Vagina (tissue), 2 donors: ENCODE measurements around the gene PMEPA1. TPM values are rescaled to one million over a fixed set of nuclear protein-coding genes. Genes with fewer than 3 reads are reported as not detected.

ENCODE experiments used
- DNase-seq, 2 donors: peaks; one replicate each; pipeline ENCODE4 v3.0.0-alpha.2; 2017; ENCODE audit errors: extremely low spot score in 2 of 2
- H3K27ac ChIP-seq: fragments of 200-600 bp; sonication (generic); one replicate; pipeline ENCODE4 v1.5.1; 2019
- H3K27me3 ChIP-seq: fragments of 200-600 bp; sonication (generic); one replicate; pipeline ENCODE4 v1.5.1; 2019
- H3K36me3 ChIP-seq, 2 donors: fragments of 200-600 bp; sonication (generic); one replicate each; pipeline ENCODE4 v1.5.1; 2017 to 2019
- H3K4me1 ChIP-seq: fragments of 200-600 bp; sonication (generic); one replicate; pipeline ENCODE4 v1.5.1; 2019
- H3K4me3 ChIP-seq, 2 donors: fragments of 200-600 bp; sonication (generic); 1 replicate in 1 of 2; 2 replicates in 1 of 2; pipeline ENCODE4 v1.5.1; 2016 to 2019
- H3K9me3 ChIP-seq: fragments of 200-600 bp; sonication (generic); one replicate; pipeline ENCODE4 v1.5.1; 2019
- POLR2A ChIP-seq, 2 donors: fragments of 450-650 bp; IDR thresholded peaks; one replicate each; pipeline ENCODE4 v1.6.1; 2017; ENCODE audit warnings: antibody characterized with exemption in 2 of 2, mild to moderate bottlenecking in 2 of 2, moderate library complexity in 2 of 2
- POLR2AphosphoS5 ChIP-seq, 2 donors: sonication (generic); formaldehyde crosslinking; IDR thresholded peaks; one replicate each; pipeline ENCODE4 v1.9.0; 2017; ENCODE audit warnings: antibody characterized with exemption in 2 of 2, mild to moderate bottlenecking in 2 of 2, low read depth in 1 of 2; ENCODE audit not compliant: insufficient read depth in 1 of 2
- intact Hi-C: fragments of 100-400 bp; cut with DNase I; formaldehyde crosslinking; loops from one replicate; pipeline ENCODE4 v1.15.1; 2023
- total RNA-seq: library from RNA; depleted of rRNA; stranded (reverse); fragments of >200 nt; gene quantifications from one replicate; pipeline ENCODE4 v1.2.3, GENCODE V29; 2016
- TF ChIP-seq, protein P1 (sequence below), 3 experiments: fragments of 450-650 bp in 2 of 3; fragments of 200-600 bp in 1 of 3; sonication (generic) in 1 of 3; IDR thresholded peaks; one replicate each; pipeline ENCODE4 v1.5.1; 2017 to 2019; ENCODE audit warnings: antibody characterized with exemption in 3 of 3, mild to moderate bottlenecking in 2 of 3, moderate library complexity in 2 of 3

Gene PMEPA1
- total RNA-seq, 1 donor from 2014 or later, result 11.3 TPM

DNA sequence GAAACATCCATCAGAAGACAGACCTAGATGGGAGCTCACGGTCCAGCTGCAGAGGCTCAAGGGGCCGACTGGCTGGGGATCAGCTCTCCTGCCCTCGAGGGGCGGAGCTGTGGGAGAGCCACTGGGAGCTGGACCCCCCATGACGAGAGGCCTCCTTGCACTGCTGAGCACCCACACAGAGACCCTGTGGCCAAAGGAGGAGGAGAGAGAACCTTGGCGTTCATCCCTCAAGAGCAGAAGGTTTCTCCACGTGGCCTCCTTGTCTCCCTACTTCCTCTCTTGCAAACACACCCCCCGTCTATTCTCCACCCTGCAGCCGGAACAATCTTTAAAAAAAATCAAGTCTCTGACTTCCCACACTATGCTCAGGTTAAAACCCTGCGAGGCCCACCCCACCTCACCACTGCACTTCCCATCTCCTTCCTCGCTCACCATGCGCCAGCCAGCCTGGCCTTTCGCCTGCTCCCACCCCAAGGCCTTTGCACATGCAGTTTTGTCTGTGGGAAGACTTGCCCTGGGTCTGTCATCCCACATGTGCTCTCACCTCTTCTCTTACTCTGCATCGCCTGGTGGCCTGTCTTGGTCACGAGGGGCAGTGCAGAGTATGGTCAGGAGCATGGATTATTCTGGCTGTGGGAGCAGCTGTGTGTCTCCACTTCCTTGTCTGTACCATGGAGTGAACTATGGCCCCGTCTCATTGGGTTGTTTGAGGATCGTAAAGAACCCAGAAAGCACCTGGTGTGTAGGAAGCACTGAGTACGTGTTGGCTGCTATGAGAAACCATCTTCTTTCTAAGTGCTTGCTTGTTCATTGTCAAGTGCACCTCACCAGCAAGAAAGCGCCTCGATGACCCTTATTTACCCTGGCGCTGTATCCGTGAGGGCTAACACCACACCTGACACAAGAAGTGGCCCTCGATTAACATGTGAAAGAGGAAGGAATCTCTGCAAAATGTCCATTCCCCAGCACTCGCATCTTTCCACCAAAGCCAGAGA is 32.9 kb downstream of the PMEPA1 start:
- H3K9me3 ChIP-seq, result no peaks in the 10 kb centered on the region
- no peak overlapping the region for H3K27ac ChIP-seq
- no peaks in the 10 kb centered on the region for H3K27me3 ChIP-seq
- peaks cover 93% of the 10 kb centered on the region for H3K4me1 ChIP-seq
- DNase-seq, result no peak
- no peaks in the 10 kb centered on the region for H3K36me3 ChIP-seq
- intact Hi-C loops, result no loop called here
- TF ChIP-seq POLR2A (IDR thresholded peaks at IDR 0.05), result no peak
- H3K4me3 ChIP-seq, result no peak overlapping the region

DNA sequence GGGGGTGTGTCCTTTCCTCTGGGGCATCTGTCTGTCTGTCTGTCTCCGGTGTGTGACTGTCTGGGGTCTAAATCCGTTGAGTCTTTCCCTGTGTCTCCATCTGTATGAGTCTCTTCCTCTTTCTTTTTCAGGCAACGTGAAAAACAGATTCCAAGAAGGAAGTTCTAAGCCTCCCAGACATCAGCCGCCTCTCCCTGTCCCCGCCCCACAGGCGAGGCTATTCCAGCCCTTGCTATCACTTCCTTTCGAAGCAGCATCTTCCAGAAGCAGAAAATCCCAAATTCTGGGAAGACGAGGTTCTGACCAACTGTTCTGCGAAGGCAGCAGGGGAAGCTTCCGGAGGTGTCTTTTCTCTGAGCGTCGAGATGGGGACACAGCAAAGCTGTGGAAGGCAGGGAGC is 34.0 kb downstream of the PMEPA1 start:
- Histone ChIP-seq H3K4me3 (no peak overlapping the region), H3K9me3 (no peaks in the 10 kb centered on the region), H3K27ac (peak overlapping the region; percentile 31), H3K4me1 (peaks cover 93% of the 10 kb centered on the region), H3K27me3 (no peaks in the 10 kb centered on the region), H3K36me3 (no peaks in the 10 kb centered on the region)
- DNase-seq, result no peak
- intact Hi-C loops, result no loop called here
- TF ChIP-seq, protein P1, sequence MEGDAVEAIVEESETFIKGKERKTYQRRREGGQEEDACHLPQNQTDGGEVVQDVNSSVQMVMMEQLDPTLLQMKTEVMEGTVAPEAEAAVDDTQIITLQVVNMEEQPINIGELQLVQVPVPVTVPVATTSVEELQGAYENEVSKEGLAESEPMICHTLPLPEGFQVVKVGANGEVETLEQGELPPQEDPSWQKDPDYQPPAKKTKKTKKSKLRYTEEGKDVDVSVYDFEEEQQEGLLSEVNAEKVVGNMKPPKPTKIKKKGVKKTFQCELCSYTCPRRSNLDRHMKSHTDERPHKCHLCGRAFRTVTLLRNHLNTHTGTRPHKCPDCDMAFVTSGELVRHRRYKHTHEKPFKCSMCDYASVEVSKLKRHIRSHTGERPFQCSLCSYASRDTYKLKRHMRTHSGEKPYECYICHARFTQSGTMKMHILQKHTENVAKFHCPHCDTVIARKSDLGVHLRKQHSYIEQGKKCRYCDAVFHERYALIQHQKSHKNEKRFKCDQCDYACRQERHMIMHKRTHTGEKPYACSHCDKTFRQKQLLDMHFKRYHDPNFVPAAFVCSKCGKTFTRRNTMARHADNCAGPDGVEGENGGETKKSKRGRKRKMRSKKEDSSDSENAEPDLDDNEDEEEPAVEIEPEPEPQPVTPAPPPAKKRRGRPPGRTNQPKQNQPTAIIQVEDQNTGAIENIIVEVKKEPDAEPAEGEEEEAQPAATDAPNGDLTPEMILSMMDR (IDR thresholded peaks at IDR 0.05), result no peak
- TF ChIP-seq POLR2A (IDR thresholded peaks at IDR 0.05) (no peak), POLR2AphosphoS5 (IDR thresholded peaks at IDR 0.05; ENCODE audit: insufficient read depth in 1 of 2, low read depth in 1 of 2) (no peak)

DNA sequence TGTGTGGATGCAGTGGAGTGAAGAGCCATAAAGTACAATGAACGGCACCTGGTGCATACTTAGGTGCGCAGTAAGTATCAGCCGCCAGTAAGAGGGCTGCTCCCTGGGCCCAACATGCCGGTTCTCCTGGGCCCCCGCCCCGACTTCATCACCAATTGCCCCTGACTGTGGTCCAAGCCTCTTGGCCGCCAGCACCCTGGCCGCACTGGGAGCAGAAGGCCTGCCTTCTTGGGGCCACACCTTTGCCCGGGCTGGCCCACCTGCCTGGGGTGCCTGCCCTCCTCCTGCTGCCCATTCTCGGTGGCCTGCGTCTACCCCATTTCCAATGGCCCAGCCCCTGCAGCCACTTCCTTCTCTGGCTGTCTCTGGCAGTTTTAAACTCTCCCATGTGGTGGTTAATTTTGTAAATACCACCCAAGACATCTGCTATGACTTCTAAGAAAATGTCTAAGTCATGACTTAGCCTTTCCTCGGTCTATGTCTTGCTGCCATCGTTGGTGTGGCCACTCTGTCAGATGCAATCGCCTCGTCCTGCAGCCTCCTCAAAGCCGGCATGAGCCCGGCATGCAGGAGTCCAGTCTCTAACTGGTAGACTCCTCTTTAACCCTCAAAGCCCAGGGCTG is 36.8 kb downstream of the PMEPA1 start:
- TF ChIP-seq POLR2AphosphoS5 (IDR thresholded peaks at IDR 0.05; ENCODE audit: insufficient read depth in 1 of 2, low read depth in 1 of 2) (no peak), POLR2A (IDR thresholded peaks at IDR 0.05) (no peak)
- TF ChIP-seq, protein P1 (IDR thresholded peaks at IDR 0.05), result no peak
- no peak for DNase-seq
- intact Hi-C loops, result no loop called here
- Histone ChIP-seq H3K27me3 (no peaks in the 10 kb centered on the region), H3K4me3 (no peak overlapping the region), H3K27ac (no peak overlapping the region), H3K4me1 (peaks cover 88% of the 10 kb centered on the region), H3K36me3 (no peaks in the 10 kb centered on the region), H3K9me3 (no peaks in the 10 kb centered on the region)

DNA sequence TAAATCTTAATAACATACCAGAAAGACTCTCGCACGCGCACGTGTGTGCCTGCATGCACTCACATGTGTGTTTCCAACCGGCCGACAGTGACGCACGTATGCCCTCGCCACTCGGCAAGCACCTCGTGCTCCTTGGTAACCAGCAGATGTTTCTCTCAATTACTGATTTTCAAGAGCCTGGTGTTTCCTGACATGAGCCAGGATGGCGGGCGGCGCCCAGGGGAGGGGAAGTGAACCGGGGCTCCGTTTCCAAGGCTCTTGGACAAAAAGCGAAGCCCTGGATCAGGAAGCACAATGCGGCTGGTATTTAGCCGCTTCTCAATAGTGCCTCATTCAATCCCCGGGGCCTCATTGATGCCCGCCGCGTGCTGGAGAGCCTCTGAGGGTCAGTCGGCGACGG is 37.7 kb downstream of the PMEPA1 start:
- intact Hi-C loops, result no loop called here
- no peaks in the 10 kb centered on the region for H3K27me3 ChIP-seq
- H3K4me3 ChIP-seq, result no peak overlapping the region
- no peaks in the 10 kb centered on the region for H3K36me3 ChIP-seq
- H3K4me1 ChIP-seq, result peaks cover 88% of the 10 kb centered on the region
- DNase-seq, result no peak
- peak overlapping the region; percentile 19 for H3K27ac ChIP-seq
- no peaks in the 10 kb centered on the region for H3K9me3 ChIP-seq
- no peak for TF ChIP-seq POLR2A (IDR thresholded peaks at IDR 0.05)
- peak in 1 of 2 donors; percentile 54 for TF ChIP-seq POLR2AphosphoS5 (IDR thresholded peaks at IDR 0.05; ENCODE audit: insufficient read depth in 1 of 2, low read depth in 1 of 2)

DNA sequence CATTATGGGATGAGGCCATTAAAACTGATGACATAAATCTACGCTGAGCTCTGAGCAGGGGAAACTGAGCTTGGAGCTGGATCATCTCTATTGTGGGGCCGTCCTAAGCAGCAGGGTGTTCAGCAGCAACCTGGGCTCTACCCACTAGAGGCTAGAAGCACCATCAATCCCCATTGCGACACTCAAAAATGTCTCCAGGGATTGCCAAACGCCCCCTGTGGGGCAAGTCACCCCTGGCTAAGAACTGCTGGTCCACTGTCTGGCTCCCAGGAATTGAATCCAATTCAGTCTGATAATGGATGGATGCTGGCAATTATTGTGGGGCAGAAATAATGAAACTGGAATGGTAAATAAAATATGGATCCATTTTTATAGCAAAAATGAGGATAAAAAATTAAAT is 38.2 kb downstream of the PMEPA1 start:
- Histone ChIP-seq H3K27ac (no peak overlapping the region), H3K9me3 (no peaks in the 10 kb centered on the region), H3K27me3 (no peaks in the 10 kb centered on the region), H3K4me3 (no peak overlapping the region), H3K36me3 (no peaks in the 10 kb centered on the region), H3K4me1 (peaks cover 85% of the 10 kb centered on the region)
- no peak for DNase-seq
- TF ChIP-seq, protein P1 (IDR thresholded peaks at IDR 0.05), result no peak
- TF ChIP-seq POLR2AphosphoS5 (IDR thresholded peaks at IDR 0.05; ENCODE audit: insufficient read depth in 1 of 2, low read depth in 1 of 2) (no peak), POLR2A (IDR thresholded peaks at IDR 0.05) (no peak)
- intact Hi-C loops, result no loop called here

DNA sequence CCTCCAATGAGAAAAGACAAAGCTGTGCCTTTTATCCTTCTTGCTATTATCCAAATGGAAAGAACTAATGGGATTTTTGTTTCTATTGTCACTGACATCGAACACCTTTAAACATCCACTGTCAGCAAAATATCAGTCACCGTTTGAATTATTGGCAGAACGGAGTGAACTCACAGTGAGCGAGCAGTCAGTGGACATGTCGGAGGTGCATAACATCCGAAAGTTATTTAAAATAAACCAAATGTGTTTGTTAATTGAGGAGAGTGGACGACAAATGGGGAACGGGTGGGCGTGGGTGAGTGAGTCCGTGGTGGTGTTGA is 38.8 kb downstream of the PMEPA1 start:
- Histone ChIP-seq H3K27me3 (no peaks in the 10 kb centered on the region), H3K4me3 (no peak overlapping the region), H3K36me3 (no peaks in the 10 kb centered on the region), H3K9me3 (no peaks in the 10 kb centered on the region), H3K27ac (no peak overlapping the region), H3K4me1 (peaks cover 78% of the 10 kb centered on the region)
- DNase-seq, result no peak
- TF ChIP-seq POLR2AphosphoS5 (IDR thresholded peaks at IDR 0.05; ENCODE audit: insufficient read depth in 1 of 2, low read depth in 1 of 2) (no peak), POLR2A (IDR thresholded peaks at IDR 0.05) (no peak)
- TF ChIP-seq, protein P1 (IDR thresholded peaks at IDR 0.05), result no peak
- intact Hi-C loops, result no loop called here
